B cell (primary cell): Measurements from ENCODE around the gene PCDH15. TPM values are rescaled to one million over a fixed set of nuclear protein-coding genes. Genes with fewer than 3 reads are reported as not detected.
"Not testable (repeated sequence)": the region's sequence is repeated elsewhere in the genome, so short reads cannot be mapped to it uniquely, and the experiment has no call there.

Experiments
- ATAC-seq: fragments of 200-7000 bp; cut with Tn5 transposase; one replicate; pipeline ENCODE4 v1.10.0; 2021; ENCODE audit warnings: low read depth, mild to moderate bottlenecking, moderate number of reproducible peaks, moderate library complexity
- CTCF ChIA-PET: fragments of 350-600 bp; sonication (Branson Sonifier 250); formaldehyde crosslinking; loops from one replicate; lab custom pipeline; 2021; ENCODE audit warnings: antibody characterized with exemption, inconsistent platforms; lab: Charles Lee
- POLR2A ChIA-PET: fragments of 350-600 bp; sonication (Branson Sonifier 250); formaldehyde crosslinking; loops from one replicate; lab custom pipeline; 2021; ENCODE audit warnings: antibody characterized with exemption; lab: Charles Lee
- DNase-seq: peaks from one replicate; pipeline ENCODE4 v3.0.0; 2013
- H2AFZ ChIP-seq: 2 replicates; pipeline ENCODE4 v1.6.1; 2012; ENCODE audit warnings: mild to moderate bottlenecking, low read depth, low read length; ENCODE audit not compliant: insufficient read depth, poor library complexity, severe bottlenecking
- H3K27ac ChIP-seq, 2 donors: 1 replicate in 1 of 2; 2 replicates in 1 of 2; pipeline ENCODE4 v1.5.1; 2012 to 2013; ENCODE audit warnings: low read length in 2 of 2, mild to moderate bottlenecking in 2 of 2, moderate library complexity in 1 of 2
- H3K27me3 ChIP-seq, 4 experiments: fragments of 200-600 bp in 1 of 4; sonication (generic) in 1 of 4; replicated peaks in 1 of 4; 1 replicate in 2 of 4; 2 replicates in 2 of 4; pipeline versions ENCODE4 v1.6.1 to v1.7.0; 2013 to 2016; ENCODE audit warnings: low read length in 3 of 4, mild to moderate bottlenecking in 2 of 4, mixed read lengths in 1 of 4, moderate library complexity in 1 of 4; ENCODE audit not compliant: insufficient read depth in 4 of 4, control insufficient read depth in 3 of 4; ENCODE audit errors: control extremely low read depth in 1 of 4
- H3K36me3 ChIP-seq, 2 experiments: replicated peaks in 1 of 2; 1 replicate in 1 of 2; 2 replicates in 1 of 2; pipeline versions ENCODE4 v1.6.1 to v1.7.1; 2013; ENCODE audit warnings: low read length in 1 of 2; ENCODE audit not compliant: insufficient read depth in 2 of 2, control insufficient read depth in 1 of 2; ENCODE audit errors: control extremely low read depth in 1 of 2, extremely low read depth in 1 of 2
- H3K4me1 ChIP-seq, 2 donors: fragments of 200-600 bp in 1 of 2; sonication (generic) in 1 of 2; 1 replicate in 1 of 2; 2 replicates in 1 of 2; pipeline versions ENCODE4 v1.5.1 to v1.6.1; 2013 to 2017; ENCODE audit warnings: low read length in 2 of 2; ENCODE audit not compliant: control insufficient read depth in 2 of 2, insufficient read depth in 2 of 2
- H3K4me2 ChIP-seq: replicated peaks from 2 replicates; pipeline ENCODE3; 2012; ENCODE audit warnings: mild to moderate bottlenecking, low read depth, low read length; ENCODE audit not compliant: poor library complexity, severe bottlenecking
- H3K4me3 ChIP-seq, 5 experiments: fragments of 200-600 bp in 1 of 5; sonication (generic) in 1 of 5; 1 replicate in 3 of 5; 2 replicates in 2 of 5; pipeline versions ENCODE4 v1.5.1 to v1.7.0; 2011 to 2016; ENCODE audit warnings: low read length in 4 of 5, mild to moderate bottlenecking in 4 of 5, low read depth in 2 of 5, control low read depth in 1 of 5, moderate library complexity in 1 of 5; ENCODE audit not compliant: insufficient read depth in 1 of 5; ENCODE audit errors: control extremely low read depth in 1 of 5, extremely low read depth in 1 of 5
- H3K79me2 ChIP-seq: fragments of 200-600 bp; sonication (generic); one replicate; pipeline ENCODE4 v1.6.0; 2016; ENCODE audit warnings: low read length; ENCODE audit not compliant: control insufficient read depth, insufficient read depth
- H3K9ac ChIP-seq: fragments of 200-600 bp; sonication (generic); 2 replicates; pipeline ENCODE4 v1.6.1; 2017; ENCODE audit warnings: mild to moderate bottlenecking, low read length, moderate library complexity
- H3K9me3 ChIP-seq, 3 donors: one replicate each; pipeline versions ENCODE4 v1.6.1 to v1.7.1; 2013; ENCODE audit warnings: low read length in 2 of 3; ENCODE audit not compliant: control insufficient read depth in 2 of 3, insufficient read depth in 1 of 3; ENCODE audit errors: control extremely low read depth in 1 of 3
- H4K20me1 ChIP-seq: 2 replicates; pipeline ENCODE4 v1.6.0; 2012; ENCODE audit warnings: mild to moderate bottlenecking, low read length; ENCODE audit not compliant: insufficient read depth, control insufficient read depth, poor library complexity, severe bottlenecking
- H3K27ac Mint-ChIP-seq: one replicate; pipeline ENCODE4 v1.8.0; 2021; ENCODE audit warnings: mixed read lengths
- H3K27me3 Mint-ChIP-seq: one replicate; pipeline ENCODE4 v1.8.0; 2021; ENCODE audit warnings: mixed read lengths
- H3K4me1 Mint-ChIP-seq: one replicate; pipeline ENCODE4 v1.8.0; 2021; ENCODE audit warnings: mixed read lengths
- H3K4me3 Mint-ChIP-seq: one replicate; pipeline ENCODE4 v1.8.0; 2021; ENCODE audit warnings: mixed read lengths
- H3K9me3 Mint-ChIP-seq: one replicate; pipeline ENCODE4 v1.8.0; 2022; ENCODE audit warnings: mixed read lengths; ENCODE audit not compliant: insufficient read depth
- EZH2 ChIP-seq: IDR thresholded peaks from 2 replicates; pipeline ENCODE4 v1.6.1; 2012; ENCODE audit warnings: borderline replicate concordance, low read depth, mild to moderate bottlenecking, moderate library complexity, low read length; ENCODE audit not compliant: insufficient read depth, poor library complexity, severe bottlenecking
- WGBS: methylation state at CpG from one replicate; pipeline ENCODE4 v1.1.5; 2013; ENCODE audit warnings: missing lambda C conversion rate; ENCODE audit not compliant: insufficient coverage; 5-methylcytosine and 5-hydroxymethylcytosine counted together
- intact Hi-C: fragments of 100-400 bp; cut with micrococcal nuclease; formaldehyde crosslinking; loops from one replicate; pipeline ENCODE4 v1.10.0; 2022
- polyA plus RNA-seq: library from polyadenylated mRNA; depleted of rRNA; stranded (reverse); fragments of >200 nt; gene quantifications from 2 replicates; pipeline ENCODE4 v1.2.3, GENCODE V29; 2012
- total RNA-seq, 2 donors: library from RNA; stranded (reverse); fragments of 120-200 nt in 1 of 2; gene quantifications; 1 replicate in 1 of 2; 2 replicates in 1 of 2; pipeline versions ENCODE4 v1.2.3 to v1.2.4, GENCODE V29; 2013 to 2022
- TF ChIP-seq, protein P1 (sequence below): fragments of 200-600 bp; IDR thresholded peaks from one replicate; pipeline ENCODE4 v1.8.0; 2022; ENCODE audit warnings: antibody characterized with exemption, mild to moderate bottlenecking

Gene PCDH15
- total and polyA plus RNA-seq, 2 donors (not counting 1 experiment from before 2014, with no cell fraction given), result not detected

DNA sequence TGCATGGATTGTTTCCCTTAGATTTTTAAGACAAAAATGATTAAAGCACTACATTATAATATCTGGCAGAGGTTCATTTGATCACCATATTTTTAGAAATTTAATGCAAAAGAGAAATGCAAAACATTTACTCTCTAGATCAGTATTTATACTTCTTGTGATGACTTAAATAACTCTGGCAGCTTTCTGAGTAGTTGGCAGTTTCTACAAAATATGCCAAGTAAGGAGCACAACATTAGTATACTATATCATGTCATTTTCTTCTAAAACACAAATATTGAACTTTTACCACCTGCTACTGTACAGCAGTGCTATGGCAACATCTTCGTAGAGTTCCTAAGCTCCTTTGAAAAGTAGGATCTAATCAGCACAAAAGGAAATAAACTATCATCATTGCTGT, 275.2 kb downstream of the PCDH15 start:
- Histone ChIP-seq H3K36me3 (no peaks in the 10 kb centered on the region), H3K79me2 (no peaks in the 10 kb centered on the region), H3K27ac (no peak overlapping the region), H3K4me3 (no peak overlapping the region), H3K9ac (no peak overlapping the region), H3K4me2 (no peak overlapping the region), H3K4me1 (no peaks in the 10 kb centered on the region), H3K27me3 (no peaks in the 10 kb centered on the region), H3K9me3 (peaks cover 0 to 3% (median 0%) of the 10 kb centered on the region in 3 donors), H2AFZ (no peak overlapping the region), H4K20me1 (no peaks in the 10 kb centered on the region)
- H3K27me3 Mint-ChIP-seq, result no peaks in the 10 kb centered on the region
- peaks cover 5% of the 10 kb centered on the region for H3K9me3 Mint-ChIP-seq
- TF ChIP-seq, protein P1, sequence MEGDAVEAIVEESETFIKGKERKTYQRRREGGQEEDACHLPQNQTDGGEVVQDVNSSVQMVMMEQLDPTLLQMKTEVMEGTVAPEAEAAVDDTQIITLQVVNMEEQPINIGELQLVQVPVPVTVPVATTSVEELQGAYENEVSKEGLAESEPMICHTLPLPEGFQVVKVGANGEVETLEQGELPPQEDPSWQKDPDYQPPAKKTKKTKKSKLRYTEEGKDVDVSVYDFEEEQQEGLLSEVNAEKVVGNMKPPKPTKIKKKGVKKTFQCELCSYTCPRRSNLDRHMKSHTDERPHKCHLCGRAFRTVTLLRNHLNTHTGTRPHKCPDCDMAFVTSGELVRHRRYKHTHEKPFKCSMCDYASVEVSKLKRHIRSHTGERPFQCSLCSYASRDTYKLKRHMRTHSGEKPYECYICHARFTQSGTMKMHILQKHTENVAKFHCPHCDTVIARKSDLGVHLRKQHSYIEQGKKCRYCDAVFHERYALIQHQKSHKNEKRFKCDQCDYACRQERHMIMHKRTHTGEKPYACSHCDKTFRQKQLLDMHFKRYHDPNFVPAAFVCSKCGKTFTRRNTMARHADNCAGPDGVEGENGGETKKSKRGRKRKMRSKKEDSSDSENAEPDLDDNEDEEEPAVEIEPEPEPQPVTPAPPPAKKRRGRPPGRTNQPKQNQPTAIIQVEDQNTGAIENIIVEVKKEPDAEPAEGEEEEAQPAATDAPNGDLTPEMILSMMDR, result no peak
- no peak for TF ChIP-seq EZH2
- WGBS, result no CpG with 5 or more reads among the region's 1 CpG
- H3K27ac Mint-ChIP-seq, result no peak overlapping the region
- ChIA-PET CTCF (no interaction called here), POLR2A (no interaction called here)
- no peak for ATAC-seq
- no peak for DNase-seq
- H3K4me3 Mint-ChIP-seq, result no peak overlapping the region
- H3K4me1 Mint-ChIP-seq, result no peaks in the 10 kb centered on the region
- intact Hi-C loops, result no loop called here

DNA sequence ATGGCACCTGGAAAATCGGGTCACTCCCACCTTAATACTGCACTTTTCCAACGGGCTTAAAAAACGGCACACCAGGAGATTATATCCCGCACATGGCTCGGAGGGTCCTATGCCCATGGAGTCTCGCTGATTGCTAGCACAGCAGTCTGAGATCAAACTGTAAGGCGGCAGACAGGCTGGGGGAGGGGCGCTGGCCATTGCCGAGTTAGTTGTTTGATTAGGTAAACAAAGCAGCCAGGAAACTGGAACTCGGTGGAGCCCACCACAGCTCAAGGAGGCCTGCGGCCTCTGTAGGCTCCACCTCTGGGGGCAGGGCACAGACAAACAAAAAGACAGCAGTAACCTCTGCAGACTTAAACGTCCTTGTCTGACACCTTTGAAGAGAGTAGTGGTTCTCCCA, 285.8 kb downstream of the PCDH15 start:
- not testable (repeated sequence) for DNase-seq

More for the DNA sequence above, 285.8 kb downstream of the PCDH15 start:
- intact Hi-C loops, H3K36me3 ChIP-seq, CTCF ChIA-PET, H3K27me3 Mint-ChIP-seq, H3K9ac ChIP-seq, H4K20me1 ChIP-seq, H3K9me3 ChIP-seq, H2AFZ ChIP-seq, H3K4me3 Mint-ChIP-seq, H3K4me1 ChIP-seq, H3K79me2 ChIP-seq, H3K9me3 Mint-ChIP-seq, H3K4me3 ChIP-seq, H3K27me3 ChIP-seq, ATAC-seq, H3K27ac ChIP-seq, H3K4me2 ChIP-seq, H3K27ac Mint-ChIP-seq, POLR2A ChIA-PET, H3K4me1 Mint-ChIP-seq: not testable (repeated sequence)
- WGBS, result 95% methylated on average over 9 of the region's 12 CpGs
